Lung (tissue), 12 donors: Measurements from ENCODE around the gene MAP1LC3B. TPM values are rescaled to one million over a fixed set of nuclear protein-coding genes. Genes with fewer than 3 reads are reported as not detected.

ENCODE experiments used
- ATAC-seq: fragments of 200-7000 bp; cut with Tn5 transposase; one replicate; pipeline ENCODE4 v1.9.1; 2020; ENCODE audit warnings: moderate number of reproducible peaks; ENCODE audit not compliant: insufficient read depth, low FRiP score
- DNase-seq, 3 donors: peaks; one replicate each; pipeline ENCODE4 v3.0.0-alpha.2; 2013 to 2017
- H3K27ac ChIP-seq, 2 donors: one replicate each; pipeline ENCODE4 v1.5.1; 2013; ENCODE audit warnings: mild to moderate bottlenecking in 2 of 2, moderate library complexity in 2 of 2, control low read depth in 1 of 2, inconsistent platforms in 1 of 2, low read depth in 1 of 2, low read length in 1 of 2
- H3K27me3 ChIP-seq, 3 donors: one replicate each; pipeline ENCODE4 v1.5.1; 2013; ENCODE audit warnings: low read length in 2 of 3; ENCODE audit not compliant: control insufficient read depth in 3 of 3, insufficient read depth in 3 of 3
- H3K36me3 ChIP-seq, 4 donors: one replicate each; pipeline ENCODE4 v1.5.1; 2013; ENCODE audit warnings: low read length in 4 of 4, mild to moderate bottlenecking in 1 of 4, moderate library complexity in 1 of 4; ENCODE audit not compliant: control insufficient read depth in 4 of 4, insufficient read depth in 4 of 4
- H3K4me1 ChIP-seq, 5 donors: one replicate each; pipeline ENCODE4 v1.5.1; 2013; ENCODE audit warnings: low read length in 5 of 5, mild to moderate bottlenecking in 2 of 5, moderate library complexity in 1 of 5; ENCODE audit not compliant: control insufficient read depth in 5 of 5, insufficient read depth in 5 of 5
- H3K4me3 ChIP-seq: one replicate; pipeline ENCODE4 v1.5.1; 2013; ENCODE audit warnings: mild to moderate bottlenecking, control low read depth, moderate library complexity
- H3K9ac ChIP-seq, 2 donors: one replicate each; pipeline ENCODE4 v1.5.1; 2013; ENCODE audit warnings: low read length in 2 of 2, control low read depth in 1 of 2; ENCODE audit not compliant: insufficient read depth in 1 of 2
- H3K9me3 ChIP-seq, 4 donors: one replicate each; pipeline ENCODE4 v1.5.1; 2013; ENCODE audit warnings: low read length in 3 of 4, mild to moderate bottlenecking in 1 of 4, moderate library complexity in 1 of 4; ENCODE audit not compliant: control insufficient read depth in 4 of 4, insufficient read depth in 3 of 4
- WGBS, 2 donors: extraction: QIAGEN DNeasy Blood & Tissue Kit; methylation state at CpG; one replicate each; pipeline ENCODE4 v1.1.7; 2013; 5-methylcytosine and 5-hydroxymethylcytosine counted together
- polyA plus RNA-seq, 2 donors: library from polyadenylated mRNA; stranded (reverse); fragments of 200-250 nt; gene quantifications; one replicate each; pipeline ENCODE4 v1.2.1, GENCODE V29; 2013
- total RNA-seq, 2 donors: library from RNA; depleted of rRNA in 1 of 2; stranded (reverse); fragments of >200 nt in 1 of 2; gene quantifications; one replicate each; pipeline ENCODE4 v1.2.1, GENCODE V29; 2014 to 2021
- TF ChIP-seq, protein P1 (sequence below): IDR thresholded peaks from 2 replicates; pipeline ENCODE4 v1.5.1; 2012; ENCODE audit warnings: mild to moderate bottlenecking; ENCODE audit errors: control extremely low read depth, extremely low read depth
- donor health status: control.
- donor health status: control.
- donor health status: Bipolar disorder and iron deficiency.
- donor health status: healthy.
- donor health status: DM: yes; HTN: yes; CAD: no.

The MAP1LC3B gene
- total and polyA plus RNA-seq, 4 donors: 43.3 to 62.2 (median 47.7) TPM

DNA sequence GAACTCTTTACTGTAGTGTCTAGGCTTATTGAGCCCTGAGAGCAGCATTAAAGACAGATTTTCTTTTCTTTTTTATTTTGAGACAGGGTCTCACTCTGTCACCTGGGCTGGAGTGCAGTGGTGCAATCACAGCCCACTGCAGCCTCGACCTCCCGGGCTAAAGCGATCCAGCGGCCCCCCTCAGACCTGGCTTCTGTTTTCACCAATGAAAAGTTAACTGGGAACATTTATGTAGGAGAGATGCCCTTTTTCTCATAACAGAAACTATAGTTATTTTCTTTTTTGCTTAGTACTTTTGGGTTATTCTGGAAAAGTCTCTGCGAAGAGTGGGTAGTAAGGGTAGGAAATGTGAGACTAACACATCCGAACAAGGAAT is 1.5 kb downstream of the MAP1LC3B start:
- Histone ChIP-seq H3K4me3 (no peak overlapping the region), H3K36me3 (peaks cover 0 to 7% (median under 1%) of the 10 kb centered on the region in 4 donors), H3K27ac (peak overlapping the region in 1 of 2 donors; percentile 93), H3K9ac (peak overlapping the region in 1 of 2 donors; percentile 45), H3K9me3 (no peaks in the 10 kb centered on the region), H3K4me1 (peaks cover 0 to 24% (median 7%) of the 10 kb centered on the region in 5 donors), H3K27me3 (no peaks in the 10 kb centered on the region)
- 84 to 85% methylated on average over 6 of the region's 6 CpGs for WGBS, 2 donors
- no peak for ATAC-seq
- DNase-seq: no peak
- TF ChIP-seq, protein P1, sequence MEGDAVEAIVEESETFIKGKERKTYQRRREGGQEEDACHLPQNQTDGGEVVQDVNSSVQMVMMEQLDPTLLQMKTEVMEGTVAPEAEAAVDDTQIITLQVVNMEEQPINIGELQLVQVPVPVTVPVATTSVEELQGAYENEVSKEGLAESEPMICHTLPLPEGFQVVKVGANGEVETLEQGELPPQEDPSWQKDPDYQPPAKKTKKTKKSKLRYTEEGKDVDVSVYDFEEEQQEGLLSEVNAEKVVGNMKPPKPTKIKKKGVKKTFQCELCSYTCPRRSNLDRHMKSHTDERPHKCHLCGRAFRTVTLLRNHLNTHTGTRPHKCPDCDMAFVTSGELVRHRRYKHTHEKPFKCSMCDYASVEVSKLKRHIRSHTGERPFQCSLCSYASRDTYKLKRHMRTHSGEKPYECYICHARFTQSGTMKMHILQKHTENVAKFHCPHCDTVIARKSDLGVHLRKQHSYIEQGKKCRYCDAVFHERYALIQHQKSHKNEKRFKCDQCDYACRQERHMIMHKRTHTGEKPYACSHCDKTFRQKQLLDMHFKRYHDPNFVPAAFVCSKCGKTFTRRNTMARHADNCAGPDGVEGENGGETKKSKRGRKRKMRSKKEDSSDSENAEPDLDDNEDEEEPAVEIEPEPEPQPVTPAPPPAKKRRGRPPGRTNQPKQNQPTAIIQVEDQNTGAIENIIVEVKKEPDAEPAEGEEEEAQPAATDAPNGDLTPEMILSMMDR: no peak

DNA sequence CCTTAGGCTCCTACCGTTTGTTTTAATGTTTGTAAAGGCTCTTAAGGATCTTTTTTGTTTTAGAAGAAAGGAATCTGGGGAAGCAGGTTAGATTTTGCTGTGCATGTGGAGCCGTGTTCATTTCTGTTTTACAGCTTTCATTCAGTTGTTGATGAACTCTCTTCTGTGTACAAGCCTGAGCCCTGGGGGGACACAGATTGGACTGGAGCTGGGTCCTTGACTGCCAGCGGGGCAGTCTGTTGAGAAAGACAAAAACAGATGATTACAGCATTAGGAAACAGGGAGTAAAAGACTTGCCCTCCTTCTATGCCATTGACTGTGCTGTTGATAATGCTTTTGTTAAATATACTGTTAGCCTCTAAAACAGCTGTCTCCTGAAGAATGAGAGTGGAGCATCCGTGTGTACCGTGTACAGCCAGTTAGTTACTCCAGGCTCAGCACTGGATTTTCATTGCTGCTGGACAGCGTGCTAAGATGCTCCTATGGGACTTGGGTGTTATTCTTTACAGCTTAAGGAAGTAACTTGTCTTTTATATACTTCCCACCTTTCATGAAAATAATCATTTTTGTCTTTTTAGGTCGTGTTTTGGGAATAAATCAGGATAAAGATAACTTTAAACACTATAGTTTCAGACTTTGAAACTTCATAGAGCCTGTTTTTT is 3.2 kb downstream of the MAP1LC3B start:
- no peak for DNase-seq
- H3K4me1 ChIP-seq: peaks cover 0 to 23% (median 7%) of the 10 kb centered on the region in 5 donors
- no peak overlapping the region for H3K4me3 ChIP-seq
- no peak overlapping the region for H3K27ac ChIP-seq
- H3K9me3 ChIP-seq: no peaks in the 10 kb centered on the region
- H3K9ac ChIP-seq: no peak overlapping the region
- 68 to 80% methylated on average over 7 of the region's 7 CpGs for WGBS, 2 donors
- ATAC-seq: no peak
- TF ChIP-seq, protein P1: no peak
- no peaks in the 10 kb centered on the region for H3K27me3 ChIP-seq
- peaks cover 0 to 13% (median 6%) of the 10 kb centered on the region in 4 donors for H3K36me3 ChIP-seq

DNA sequence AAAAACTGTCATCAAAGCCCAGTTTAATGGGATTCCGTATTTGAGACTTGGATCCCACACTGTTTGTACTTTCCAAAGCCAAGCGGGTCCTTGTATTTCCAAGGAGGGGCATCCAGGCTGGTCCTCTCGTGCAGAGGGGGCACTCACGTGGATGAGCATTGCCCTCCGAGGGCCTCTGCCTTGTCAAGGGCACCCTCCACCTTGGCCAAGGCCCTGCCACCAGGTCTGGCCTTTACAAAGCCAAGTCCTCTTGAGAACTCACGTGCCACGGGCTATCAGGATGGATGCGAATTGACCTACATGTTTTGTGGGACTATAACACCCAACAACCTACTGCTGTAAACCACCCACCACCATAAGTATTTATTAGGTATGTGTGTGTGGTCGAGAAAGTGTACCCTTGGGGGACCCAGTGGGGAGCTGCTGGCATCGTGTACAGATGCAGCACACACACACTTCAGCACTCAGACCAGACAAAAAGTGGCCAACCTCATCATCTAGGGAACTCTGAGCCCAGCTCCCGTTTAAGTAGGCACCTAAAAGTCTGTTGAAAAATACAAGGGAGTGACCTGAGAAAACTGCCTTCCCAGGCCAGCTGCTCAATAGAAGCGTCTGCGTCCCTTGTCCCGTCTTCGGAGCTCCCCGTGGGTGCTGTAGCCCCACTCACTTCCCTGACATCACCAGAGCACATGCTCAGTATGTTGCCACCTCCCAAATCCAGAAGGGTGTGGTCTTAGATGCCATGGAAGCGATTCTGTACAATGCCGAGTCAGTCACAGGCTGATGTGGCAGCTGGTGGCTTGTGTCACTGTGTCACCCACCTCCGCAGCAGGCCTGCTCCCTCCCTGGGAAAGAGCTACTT is 12.9 kb downstream of the MAP1LC3B start:
- Histone ChIP-seq H3K27me3 (no peaks in the 10 kb centered on the region), H3K4me1 (no peaks in the 10 kb centered on the region), H3K9me3 (no peaks in the 10 kb centered on the region), H3K4me3 (no peak overlapping the region), H3K9ac (no peak overlapping the region), H3K27ac (no peak overlapping the region), H3K36me3 (peaks cover 16 to 38% (median 20%) of the 10 kb centered on the region in 4 donors)
- DNase-seq (no peak), ATAC-seq (no peak)
- WGBS, 2 donors: 92 to 95% methylated on average over 19 of the region's 19 CpGs
- TF ChIP-seq, protein P1: no peak
